Fibroblast of pulmonary artery (primary cell): ENCODE data around the gene NRGN.

ENCODE experiments used
- DNase-seq: peaks from one replicate; pipeline ENCODE4 v3.0.0-alpha.2; 2010; ENCODE audit warnings: low read depth
- H3K4me3 ChIP-seq: replicated peaks from 2 replicates; pipeline ENCODE4 v1.5.1; 2011; ENCODE audit warnings: low read depth, mild to moderate bottlenecking, control low read depth, low read length, moderate library complexity
- TF ChIP-seq, protein P1 (sequence below): IDR thresholded peaks from 2 replicates; pipeline ENCODE4 v1.5.1; 2011; ENCODE audit warnings: mild to moderate bottlenecking, control low read depth, low read length, inconsistent platforms; ENCODE audit errors: missing control alignments

The NRGN gene

DNA sequence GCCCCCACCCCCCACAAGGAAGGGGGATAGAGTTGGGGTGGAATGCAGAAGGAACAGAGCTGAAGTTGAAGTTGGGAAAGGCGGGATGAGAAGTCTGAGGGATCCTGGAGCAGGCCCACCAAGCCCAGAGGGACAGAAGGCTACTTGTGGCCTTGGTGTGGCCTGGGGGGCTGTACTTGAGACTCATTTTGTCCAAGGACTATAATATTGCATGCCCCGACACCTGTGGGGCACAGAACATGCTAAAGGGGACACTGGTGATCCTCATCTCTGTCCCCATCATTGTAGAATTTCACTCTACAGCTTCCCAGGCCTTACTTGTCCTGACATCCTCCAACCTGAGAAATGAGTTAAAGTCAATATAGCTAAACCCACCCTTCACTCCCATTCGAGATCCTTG is 21.1 kb downstream of the NRGN start:
- H3K4me3 ChIP-seq, result no peak overlapping the region
- DNase-seq, result no peak
- TF ChIP-seq, protein P1, sequence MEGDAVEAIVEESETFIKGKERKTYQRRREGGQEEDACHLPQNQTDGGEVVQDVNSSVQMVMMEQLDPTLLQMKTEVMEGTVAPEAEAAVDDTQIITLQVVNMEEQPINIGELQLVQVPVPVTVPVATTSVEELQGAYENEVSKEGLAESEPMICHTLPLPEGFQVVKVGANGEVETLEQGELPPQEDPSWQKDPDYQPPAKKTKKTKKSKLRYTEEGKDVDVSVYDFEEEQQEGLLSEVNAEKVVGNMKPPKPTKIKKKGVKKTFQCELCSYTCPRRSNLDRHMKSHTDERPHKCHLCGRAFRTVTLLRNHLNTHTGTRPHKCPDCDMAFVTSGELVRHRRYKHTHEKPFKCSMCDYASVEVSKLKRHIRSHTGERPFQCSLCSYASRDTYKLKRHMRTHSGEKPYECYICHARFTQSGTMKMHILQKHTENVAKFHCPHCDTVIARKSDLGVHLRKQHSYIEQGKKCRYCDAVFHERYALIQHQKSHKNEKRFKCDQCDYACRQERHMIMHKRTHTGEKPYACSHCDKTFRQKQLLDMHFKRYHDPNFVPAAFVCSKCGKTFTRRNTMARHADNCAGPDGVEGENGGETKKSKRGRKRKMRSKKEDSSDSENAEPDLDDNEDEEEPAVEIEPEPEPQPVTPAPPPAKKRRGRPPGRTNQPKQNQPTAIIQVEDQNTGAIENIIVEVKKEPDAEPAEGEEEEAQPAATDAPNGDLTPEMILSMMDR, result no peak

DNA sequence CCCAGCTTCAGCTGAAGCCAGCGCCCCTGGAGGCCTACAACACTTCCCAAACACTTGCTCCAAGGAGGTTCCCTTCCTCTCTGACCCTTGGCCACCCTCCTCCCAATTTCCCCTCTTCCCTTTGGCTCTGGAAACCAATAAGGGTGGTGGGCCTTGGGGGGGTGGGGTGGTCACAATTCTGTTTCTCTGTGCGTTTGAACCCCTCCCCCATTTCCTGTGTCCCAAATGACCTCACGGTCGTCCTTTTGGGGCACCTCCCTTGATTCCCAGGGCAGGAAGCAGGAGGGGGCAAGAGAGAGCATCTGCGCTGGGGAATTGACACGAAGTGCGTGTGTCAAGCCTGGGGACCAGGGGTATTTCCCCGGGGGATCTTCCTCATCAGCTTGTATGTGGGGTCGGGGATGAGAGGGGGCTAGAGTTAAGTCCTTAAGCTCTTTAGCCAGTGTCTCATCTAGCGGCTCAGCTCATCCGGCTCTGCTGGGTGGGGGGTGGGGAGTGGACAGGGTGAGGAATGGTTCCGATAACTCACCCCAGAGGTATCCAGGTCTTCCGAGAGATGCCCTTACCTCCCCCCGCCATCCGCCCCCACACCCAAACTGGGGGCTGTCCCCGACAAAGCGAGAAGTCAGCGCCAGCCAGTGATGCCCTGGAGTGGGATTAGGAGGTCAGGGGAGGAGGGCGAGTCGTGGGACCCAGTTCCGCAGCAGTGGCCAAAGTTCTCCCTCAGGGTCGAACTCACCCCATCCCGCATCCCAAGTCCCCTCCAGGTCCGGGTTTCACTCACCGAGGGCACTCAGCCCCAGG is 21.8 kb downstream of the NRGN start:
- DNase-seq, result no peak
- TF ChIP-seq, protein P1, result no peak
- peak overlapping the region; percentile 14 for H3K4me3 ChIP-seq

DNA sequence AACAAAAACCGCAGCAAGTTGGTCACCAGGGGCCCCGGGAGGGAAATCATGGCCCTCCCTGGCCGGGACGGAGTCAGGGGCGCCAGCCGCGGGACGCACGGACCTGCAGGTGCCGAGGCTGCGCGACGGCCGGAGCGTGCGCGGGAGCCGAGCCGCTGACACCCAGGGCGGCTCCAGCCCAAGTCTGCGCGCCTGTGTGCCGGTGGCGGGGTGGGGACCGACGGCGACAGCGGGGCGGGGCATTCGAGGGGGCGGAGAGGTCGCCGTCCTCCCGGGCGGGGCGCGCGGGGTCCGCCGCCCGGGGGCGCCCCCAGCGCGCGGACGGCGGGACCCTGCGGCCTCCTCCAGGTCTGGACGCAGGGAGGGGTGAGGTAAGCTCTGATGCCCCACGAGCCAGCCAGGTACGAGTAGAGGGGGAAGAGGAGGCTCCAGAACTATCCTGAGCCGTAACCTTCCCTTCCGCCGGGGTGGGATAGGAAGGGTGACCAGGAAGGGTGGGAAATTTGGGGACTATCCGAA is 22.4 kb downstream of the NRGN start, which contains the start of gene ESAM:
TSS of gene ESAM (minus strand) at position 186 of the 519 bp plus-strand sequence. CDS start at position 50, 136 bp downstream.
- TF ChIP-seq, protein P1, result no peak
- DNase-seq, result no peak
- peak within 1 kb of the TSS; percentile 51 for H3K4me3 ChIP-seq

DNA sequence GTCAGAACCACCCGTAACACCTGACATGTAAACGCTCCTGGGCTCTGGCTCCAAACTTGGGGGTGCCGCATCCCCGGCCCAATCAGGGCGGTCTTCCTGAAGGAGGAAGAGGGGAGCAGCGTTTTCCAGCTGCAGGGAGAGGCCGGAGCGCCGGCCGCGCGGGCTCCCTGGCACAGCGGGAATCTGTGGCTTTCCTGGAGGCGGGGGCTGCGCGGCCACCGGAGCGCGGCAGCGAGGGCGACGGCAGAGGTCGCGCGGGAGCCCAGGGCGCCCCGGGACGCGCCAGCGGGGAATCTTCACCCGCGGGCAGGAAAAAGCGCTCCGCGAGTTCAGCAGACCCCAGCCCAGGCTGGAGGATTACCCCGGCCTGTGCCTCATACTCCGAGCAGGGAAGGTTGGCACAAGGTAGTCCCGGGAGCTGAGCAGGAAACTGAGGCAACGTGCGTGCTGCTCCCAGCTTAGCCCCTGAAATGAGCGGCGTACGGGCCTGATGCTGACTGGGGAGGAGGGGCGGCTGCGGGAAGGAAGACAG is 22.9 kb downstream of the NRGN start:
- TF ChIP-seq, protein P1, result no peak
- peak overlapping the region; percentile 51 for H3K4me3 ChIP-seq
- no peak for DNase-seq

DNA sequence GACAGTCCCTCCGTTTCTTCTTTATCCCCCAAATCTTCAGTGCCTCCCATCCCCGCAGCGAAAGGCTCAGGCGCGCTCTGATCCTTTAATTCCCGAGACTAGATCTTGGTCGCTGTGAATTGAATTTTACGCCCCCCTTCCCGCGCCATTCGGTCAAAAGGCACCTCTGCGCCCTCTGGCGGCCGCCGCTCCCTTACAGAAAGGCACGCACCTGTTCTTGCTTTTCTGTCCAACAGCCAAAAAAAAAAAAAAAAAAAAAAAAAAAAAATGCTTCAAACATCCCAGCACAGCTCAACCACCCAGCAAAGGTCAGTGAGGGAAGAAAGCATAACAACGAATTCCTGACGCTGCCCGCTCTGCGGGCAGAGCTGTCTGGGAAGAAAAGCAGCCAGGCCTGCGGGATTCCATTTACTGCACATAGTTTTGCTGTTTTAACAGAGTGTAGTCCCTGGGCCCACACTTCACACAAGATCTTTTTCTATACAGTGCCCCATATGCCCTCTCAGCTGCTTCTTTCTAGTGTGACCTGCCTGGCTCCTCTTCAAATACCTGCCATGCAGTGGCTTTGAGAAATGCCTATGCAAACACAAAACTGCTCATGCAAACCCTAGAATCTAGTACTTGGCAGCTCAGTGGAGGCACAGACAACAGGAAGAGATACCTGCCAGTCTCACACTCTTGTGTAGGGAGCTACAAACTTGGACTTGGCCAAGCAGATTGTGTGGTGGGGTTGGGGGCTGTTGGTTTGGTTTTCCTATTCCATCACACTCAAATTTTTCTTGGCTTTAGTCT is 23.6 kb downstream of the NRGN start:
- peak; percentile 75 for DNase-seq
- H3K4me3 ChIP-seq, result peak overlapping the region; percentile 51
- TF ChIP-seq, protein P1, result peak; percentile 73

DNA sequence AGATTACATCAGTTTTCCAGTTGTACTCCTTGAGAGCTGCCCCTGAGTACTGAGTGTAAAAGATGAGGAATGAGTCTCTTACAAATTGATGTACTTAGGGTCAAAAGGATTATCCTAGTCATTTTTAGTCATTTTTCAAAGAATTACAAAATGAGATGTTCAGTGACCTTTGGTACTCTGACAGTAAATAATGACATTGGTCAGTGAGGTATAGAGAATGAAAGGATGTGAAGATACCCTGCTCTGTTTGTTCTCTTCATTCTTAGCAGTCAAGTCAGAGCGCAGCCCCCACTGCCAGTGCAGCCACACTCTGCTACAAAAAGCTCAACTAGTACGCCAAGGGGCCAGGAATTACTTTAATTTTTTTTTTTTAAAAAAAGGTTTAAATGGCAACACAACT is 26.4 kb downstream of the NRGN start:
- TF ChIP-seq, protein P1, result no peak
- H3K4me3 ChIP-seq, result no peak overlapping the region
- DNase-seq, result no peak
